GM23338 (cell line): Measurements from ENCODE around the gene RTL10. TPM values are rescaled to one million over a fixed set of nuclear protein-coding genes. Genes with fewer than 3 reads are reported as not detected.

Experiments used
- ATAC-seq: fragments of 200-7000 bp; cut with Tn5 transposase; 3 replicates; pipeline ENCODE4 v1.9.1; 2020
- DNase-seq: peaks from one replicate; pipeline ENCODE4 v3.0.0-alpha.2; 2015; ENCODE audit warnings: low spot score
- H2AFZ ChIP-seq: fragments of 200-600 bp; sonication (generic); 2 replicates; pipeline ENCODE4 v1.8.0; 2016; ENCODE audit warnings: antibody characterized with exemption, mild to moderate bottlenecking, moderate library complexity
- H3F3A ChIP-seq: fragments of 200-600 bp; sonication (generic); replicated peaks from 2 replicates; pipeline ENCODE4 v1.8.0; 2017; ENCODE audit warnings: antibody characterized with exemption, mixed run types, low read depth
- H3K27ac ChIP-seq: fragments of 200-600 bp; sonication (generic); 2 replicates; pipeline ENCODE4 v1.6.1; 2016; ENCODE audit warnings: low read depth
- H3K27me3 ChIP-seq: fragments of 200-600 bp; sonication (generic); 2 replicates; pipeline ENCODE4 v1.8.0; 2016; ENCODE audit warnings: mild to moderate bottlenecking, mixed run types, moderate library complexity; ENCODE audit not compliant: insufficient read depth
- H3K36me3 ChIP-seq: fragments of 200-600 bp; sonication (generic); 2 replicates; pipeline ENCODE4 v1.8.0; 2016; ENCODE audit warnings: mild to moderate bottlenecking; ENCODE audit not compliant: insufficient read depth
- H3K4me1 ChIP-seq: fragments of 200-600 bp; sonication (generic); 2 replicates; pipeline ENCODE4 v1.8.0; 2016; ENCODE audit warnings: mild to moderate bottlenecking, moderate library complexity; ENCODE audit not compliant: insufficient read depth
- H3K4me2 ChIP-seq: fragments of 200-600 bp; sonication (generic); 2 replicates; pipeline ENCODE4 v1.7.1; 2017; ENCODE audit warnings: mixed run types
- H3K4me3 ChIP-seq: fragments of 200-600 bp; sonication (generic); 2 replicates; pipeline ENCODE4 v1.6.1; 2016; ENCODE audit warnings: mixed run types
- H3K79me2 ChIP-seq: fragments of 200-600 bp; sonication (generic); replicated peaks from 2 replicates; pipeline ENCODE4 v1.8.0; 2017; ENCODE audit warnings: mild to moderate bottlenecking; ENCODE audit not compliant: insufficient read depth
- H3K9me2 ChIP-seq: fragments of 200-600 bp; sonication (generic); 2 replicates; pipeline ENCODE4 v1.8.0; 2017; ENCODE audit not compliant: insufficient read depth
- H4K20me1 ChIP-seq: fragments of 200-600 bp; sonication (generic); replicated peaks from 2 replicates; pipeline ENCODE4 v1.8.0; 2017; ENCODE audit warnings: mild to moderate bottlenecking; ENCODE audit not compliant: insufficient read depth
- H3K27ac Mint-ChIP-seq: 2 replicates; pipeline ENCODE4 v1.8.0; 2020; ENCODE audit warnings: inconsistent platforms, mild to moderate bottlenecking, moderate library complexity, mixed read lengths
- H3K27me3 Mint-ChIP-seq: 3 replicates; pipeline ENCODE4 v1.8.0; 2022; ENCODE audit warnings: low read depth, mild to moderate bottlenecking, moderate library complexity, mixed read lengths, inconsistent platforms; ENCODE audit not compliant: insufficient read depth, poor library complexity
- H3K36me3 Mint-ChIP-seq: 3 replicates; pipeline ENCODE4 v1.8.0; 2021; ENCODE audit warnings: low read depth, mild to moderate bottlenecking, inconsistent platforms, moderate library complexity, mixed read lengths
- H3K4me1 Mint-ChIP-seq: 3 replicates; pipeline ENCODE4 v1.8.0; 2020; ENCODE audit warnings: mild to moderate bottlenecking, inconsistent platforms, mixed read lengths
- H3K4me3 Mint-ChIP-seq: 3 replicates; pipeline ENCODE4 v1.8.0; 2021; ENCODE audit warnings: moderate library complexity, mild to moderate bottlenecking, inconsistent platforms, mixed read lengths
- H3K9me3 Mint-ChIP-seq: 3 replicates; pipeline ENCODE4 v1.8.0; 2020; ENCODE audit warnings: moderate library complexity, mild to moderate bottlenecking, inconsistent platforms, mixed read lengths
- ETS1 ChIP-seq: IDR thresholded peaks from 2 replicates; pipeline ENCODE4 v1.6.1; 2016; ENCODE audit warnings: antibody characterized with exemption
- EZH2 ChIP-seq: fragments of 200-600 bp; sonication (generic); IDR thresholded peaks from one replicate; pipeline ENCODE4 v1.8.0; 2017; ENCODE audit warnings: antibody characterized with exemption, mild to moderate bottlenecking, low read depth; ENCODE audit not compliant: unreplicated experiment
- EZH2phosphoT487 ChIP-seq: fragments of 200-600 bp; sonication (generic); IDR thresholded peaks from one replicate; pipeline ENCODE4 v1.8.1; 2018; ENCODE audit warnings: antibody characterized with exemption; ENCODE audit not compliant: unreplicated experiment
- JUNB ChIP-seq: IDR thresholded peaks from one replicate; pipeline ENCODE4 v1.6.1; 2016; ENCODE audit warnings: antibody characterized with exemption; ENCODE audit not compliant: unreplicated experiment
- NANOG ChIP-seq: IDR thresholded peaks from 2 replicates; pipeline ENCODE4 v1.6.1; 2016; ENCODE audit warnings: antibody characterized with exemption, borderline replicate concordance
- POLR2AphosphoS5 ChIP-seq: IDR thresholded peaks from 2 replicates; pipeline ENCODE4 v1.6.1; 2016; ENCODE audit warnings: antibody characterized with exemption, low read depth
- REST ChIP-seq: IDR thresholded peaks from one replicate; pipeline ENCODE4 v1.6.1; 2018; ENCODE audit warnings: antibody characterized with exemption; ENCODE audit not compliant: unreplicated experiment
- ZNF114 ChIP-seq: fragments of 250-450 bp; sonication (Bioruptor Pico); IDR thresholded peaks from 2 replicates; pipeline ENCODE4 v1.5.0; 2020; ENCODE audit warnings: mild to moderate bottlenecking, moderate library complexity
- ZNF331 ChIP-seq: fragments of 250-450 bp; sonication (Bioruptor Pico); IDR thresholded peaks from 2 replicates; pipeline ENCODE4 v1.5.0; 2020; ENCODE audit warnings: low read depth, mild to moderate bottlenecking, moderate library complexity
- ZNF462 ChIP-seq: fragments of 250-450 bp; sonication (Bioruptor Pico); IDR thresholded peaks from 2 replicates; pipeline ENCODE4 v1.5.0; 2020; ENCODE audit warnings: mild to moderate bottlenecking, moderate library complexity
- polyA plus RNA-seq: library from polyadenylated mRNA; unstranded; fragments of >200 nt; fragmentation: Nextera tagmentation; extraction: Ambion mirVana; gene quantifications from 2 replicates; pipeline ENCODE4 v1.2.1, GENCODE V29; 2016
- total RNA-seq: library from RNA; depleted of rRNA; stranded (reverse); fragments of >200 nt; shearing (Covaris generic); gene quantifications from 2 replicates; pipeline ENCODE4 v1.2.3, GENCODE V29; 2014

Gene RTL10
- total and polyA plus RNA-seq, 2 experiments from 2014 or later, result 9.4 to 17.4 TPM

- H2AFZ ChIP-seq, result no peak overlapping the region
- no peak overlapping the region for H3K27ac ChIP-seq
- H3K4me3 Mint-ChIP-seq, result no peak overlapping the region
- H3K27me3 ChIP-seq, result no peaks in the 10 kb centered on the region
- H3K9me3 Mint-ChIP-seq, result no peaks in the 10 kb centered on the region
- no peaks in the 10 kb centered on the region for H3K9me2 ChIP-seq
- DNase-seq (no peak), ATAC-seq (no peak)
- H3K36me3 ChIP-seq, result no peaks in the 10 kb centered on the region
- no peaks in the 10 kb centered on the region for H3F3A ChIP-seq
- H3K4me1 ChIP-seq, result no peaks in the 10 kb centered on the region
- H3K4me2 ChIP-seq, result no peak overlapping the region
- H3K27ac Mint-ChIP-seq, result no peak overlapping the region
- no peaks in the 10 kb centered on the region; the same call in none of the 2 replicates for H4K20me1 ChIP-seq
- no peak overlapping the region for H3K4me3 ChIP-seq
- no peak for TF ChIP-seq ZNF114 (CRISPR knock-in tag)
- no peak for TF ChIP-seq JUNB
- no peak for TF ChIP-seq NANOG
- TF ChIP-seq ZNF462, result no peak
- no peak for TF ChIP-seq REST
- TF ChIP-seq POLR2AphosphoS5, result no peak
- no peak for TF ChIP-seq ETS1
- no peak for TF ChIP-seq ZNF331
- no peak for TF ChIP-seq EZH2phosphoT487
- TF ChIP-seq EZH2, result no peak
- H3K27me3 Mint-ChIP-seq, result peaks cover 1% of the 10 kb centered on the region
- no peaks in the 10 kb centered on the region for H3K79me2 ChIP-seq
- H3K4me1 Mint-ChIP-seq, result peaks cover 3% of the 10 kb centered on the region; the same call in 1 of the 3 replicates
- H3K36me3 Mint-ChIP-seq, result no peaks in the 10 kb centered on the region
Observed at GRCh38 chr22:19837915-19838314, 16.8 kb downstream of the RTL10 start.
